Raji (cell line): Measurements from ENCODE around the gene OXT.

Experiments
- POLR2A ChIP-seq: IDR thresholded peaks from 2 replicates; pipeline ENCODE4 v1.6.1; 2011; ENCODE audit warnings: low read depth, low read length, control low read depth; ENCODE audit not compliant: insufficient read depth

Gene OXT

DNA sequence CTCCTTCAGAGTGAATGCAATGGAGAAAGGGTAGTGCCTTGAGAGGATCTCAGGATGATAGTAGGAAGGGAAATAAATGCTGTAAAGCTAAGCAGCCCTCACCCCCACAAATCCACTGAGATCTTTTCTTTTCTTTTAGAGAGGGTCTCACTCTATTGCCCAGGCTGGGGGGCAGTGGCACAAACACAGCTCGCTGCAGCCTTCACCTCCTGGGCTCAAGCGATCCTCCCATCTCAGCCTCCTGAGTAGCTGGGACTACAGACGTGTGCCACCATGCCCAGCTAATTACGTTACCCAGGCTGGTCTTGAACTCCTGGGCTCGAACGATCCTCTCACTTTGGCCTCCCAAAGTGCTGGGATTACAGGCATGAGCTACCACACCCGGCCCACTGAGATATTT lies 29.1 kb downstream of the OXT start:
- no peak for TF ChIP-seq POLR2A

DNA sequence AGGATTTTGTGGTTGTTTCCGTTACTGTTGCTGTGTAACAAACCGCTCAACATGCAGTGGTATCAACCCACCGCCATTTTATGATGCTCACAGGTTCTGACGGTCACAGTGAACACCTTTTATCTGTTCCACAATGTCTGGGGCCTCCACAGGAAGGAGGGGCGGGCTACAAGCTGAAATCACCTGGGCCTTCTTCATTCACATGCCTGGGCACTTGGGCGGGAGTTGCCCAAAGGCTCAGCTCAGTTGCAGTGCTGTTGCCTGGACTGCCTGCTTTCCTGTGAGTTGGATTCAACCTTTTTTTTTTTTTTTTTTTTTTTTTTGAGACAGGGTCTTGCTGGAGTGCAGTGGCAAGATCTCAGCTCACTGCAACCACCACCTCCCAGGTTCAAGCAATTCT lies 29.8 kb downstream of the OXT start:
- TF ChIP-seq POLR2A = no peak

- TF ChIP-seq POLR2A = no peak
These were observed 30.5 kb downstream of the OXT start for GRCh38 chr20:3101737-3102574.

- no peak for TF ChIP-seq POLR2A
These were observed 31.4 kb downstream of the OXT start for GRCh38 chr20:3102575-3103368.

DNA sequence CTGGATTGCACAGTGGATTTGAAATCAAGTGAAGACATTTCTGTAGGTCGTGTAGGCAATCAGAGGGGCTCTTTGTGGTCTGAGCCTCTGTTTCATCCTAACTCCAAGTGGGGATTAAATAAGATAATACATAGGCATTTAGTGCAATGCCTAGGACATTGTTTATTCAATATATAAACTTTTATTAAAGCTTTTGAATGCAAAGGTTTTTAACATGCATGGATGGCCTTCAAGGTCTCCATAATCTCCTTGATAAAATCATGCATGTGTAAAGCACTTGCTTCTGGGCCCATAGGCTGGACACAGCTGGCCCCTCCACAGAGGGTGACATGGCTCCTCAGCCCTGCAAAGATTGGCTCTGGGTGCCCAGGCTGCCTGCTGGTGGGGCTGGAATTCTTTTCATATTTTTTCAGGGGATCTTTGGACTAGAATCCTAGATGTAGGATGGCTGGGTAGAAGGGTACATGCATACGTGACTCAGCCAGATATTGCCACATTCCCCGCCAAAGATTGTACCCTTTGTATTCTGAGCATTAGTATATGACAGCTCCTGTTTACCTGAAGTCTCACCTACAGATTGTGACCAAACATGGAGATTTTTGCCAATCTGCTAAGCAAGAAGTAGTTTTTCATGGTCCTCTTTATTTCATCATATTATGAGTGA lies 32.1 kb downstream of the OXT start:
- TF ChIP-seq POLR2A = no peak

DNA sequence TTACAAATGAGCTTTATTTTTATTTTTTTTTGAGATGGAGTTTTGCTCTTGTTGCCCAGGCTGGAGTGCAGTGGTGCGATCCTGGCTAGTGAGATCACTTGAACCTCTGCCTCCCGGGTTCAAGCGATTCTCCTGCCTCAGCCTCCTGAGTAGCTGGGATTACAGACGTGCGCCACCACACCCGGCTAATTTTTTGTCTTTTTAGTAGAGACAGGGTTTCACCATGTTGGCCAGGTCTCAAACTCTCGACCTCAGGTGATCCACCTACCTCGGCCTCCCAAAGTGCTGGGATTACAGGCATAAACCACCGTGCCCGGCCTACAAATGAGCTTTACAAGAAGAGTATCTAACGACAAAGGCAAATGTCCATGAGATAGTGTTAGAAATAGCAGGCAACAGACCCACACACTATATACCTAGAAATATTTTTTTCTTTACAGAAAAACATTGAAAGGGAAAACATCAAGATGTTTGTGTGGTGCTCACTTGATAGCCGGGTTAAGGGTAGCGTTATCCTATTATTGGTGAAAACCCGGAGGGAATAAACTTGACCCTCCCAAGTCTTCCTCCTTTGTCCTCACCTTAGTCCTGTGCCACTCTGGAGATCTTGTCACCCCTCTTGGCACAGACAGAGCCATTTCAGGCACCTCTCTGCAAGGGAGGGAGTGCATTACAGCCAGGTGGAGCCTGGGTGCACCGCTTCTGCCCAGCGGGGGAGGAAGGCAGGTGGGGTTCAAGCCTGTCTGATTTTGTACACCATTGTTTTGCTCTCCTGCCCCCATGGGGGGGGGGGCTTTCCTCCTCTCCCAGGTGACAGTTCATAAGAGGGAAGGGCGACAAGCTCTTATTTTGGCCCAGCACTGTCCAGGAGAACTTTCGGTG lies 34.1 kb downstream of the OXT start:
- no peak for TF ChIP-seq POLR2A

DNA sequence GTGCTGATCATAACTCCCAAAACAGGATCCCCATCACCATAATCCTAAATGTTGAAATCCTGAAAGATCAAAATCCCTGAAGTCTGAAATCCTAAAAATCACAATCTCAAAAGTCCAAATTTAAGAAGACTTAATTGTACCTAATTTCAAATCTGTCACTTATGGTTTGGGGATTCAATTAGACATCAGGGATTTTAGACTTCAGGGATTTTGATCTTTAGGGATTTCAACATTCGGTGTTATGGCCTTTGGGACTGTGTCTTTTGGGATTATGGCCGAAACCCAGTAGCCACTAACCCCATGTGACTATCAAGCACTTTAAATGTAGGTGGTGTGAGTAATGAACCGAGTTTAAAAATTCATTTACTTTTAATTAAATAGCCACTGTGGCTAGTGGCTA lies 34.8 kb downstream of the OXT start:
- no peak for TF ChIP-seq POLR2A

DNA sequence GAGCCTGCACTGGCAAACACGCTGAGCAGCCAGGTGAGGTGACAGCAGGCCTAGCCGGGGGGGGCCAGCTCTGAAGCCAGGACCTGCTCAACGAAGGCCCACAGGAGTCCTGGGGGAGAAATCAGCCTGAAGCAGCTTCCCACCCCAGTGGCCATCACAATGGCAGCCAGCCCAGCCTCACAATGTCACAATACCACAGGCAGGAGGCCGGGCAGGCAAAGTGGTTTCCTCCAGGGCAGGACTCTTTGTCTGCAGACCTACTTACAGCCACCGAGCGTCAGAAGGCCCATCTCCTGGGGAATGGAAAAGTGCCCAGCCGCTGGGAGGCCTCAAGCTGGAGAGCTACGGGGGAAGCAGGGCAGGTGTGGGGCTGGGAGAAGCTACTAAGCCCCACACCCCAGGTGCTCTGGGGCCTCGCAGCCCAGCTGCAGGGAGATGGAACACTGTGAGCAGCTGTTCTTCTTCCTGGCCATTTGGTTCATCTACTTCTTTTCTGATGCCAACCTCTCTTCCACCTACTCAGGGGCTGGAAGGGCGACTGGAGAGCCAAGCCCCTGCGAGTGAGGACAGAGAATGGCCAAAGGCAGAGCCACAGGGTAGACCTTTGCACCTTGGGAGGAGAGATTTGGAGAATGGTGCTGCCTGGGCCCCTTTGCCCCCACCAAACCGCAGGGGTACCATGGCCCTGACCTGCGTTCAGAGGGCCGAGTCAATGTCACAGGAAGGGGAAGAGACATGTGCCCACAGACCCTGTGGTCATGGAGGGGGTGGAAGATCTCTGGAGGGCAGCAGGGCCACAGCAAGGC lies 35.4 kb downstream of the OXT start:
- TF ChIP-seq POLR2A = no peak

DNA sequence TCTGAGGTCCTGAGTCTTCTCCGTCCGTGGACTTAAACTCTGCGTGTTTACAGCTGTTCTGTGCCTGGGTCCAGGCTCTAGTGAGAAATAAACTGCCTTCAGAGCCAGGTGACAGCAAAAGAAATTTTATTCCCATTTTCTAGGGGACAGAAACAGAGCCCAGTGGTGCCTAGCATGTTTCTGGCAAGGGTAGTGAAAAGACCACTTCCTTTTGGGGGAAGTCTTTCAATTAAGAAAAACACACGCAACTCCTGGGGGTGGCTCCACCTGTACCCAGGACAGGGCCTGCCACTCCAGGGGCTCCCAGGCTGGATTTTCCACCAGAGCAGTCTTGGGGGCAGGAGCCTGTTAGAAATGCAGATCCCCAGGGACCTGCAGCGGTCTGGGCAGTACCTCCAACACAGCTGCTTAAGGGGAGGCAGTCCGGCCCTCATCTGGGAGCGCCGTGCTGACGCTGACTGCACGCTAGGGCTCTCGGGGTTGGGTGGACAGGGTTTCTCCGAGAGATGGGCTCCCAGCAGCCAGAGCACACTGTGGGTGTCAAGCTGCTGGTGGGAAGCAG lies 36.1 kb downstream of the OXT start:
- no peak for TF ChIP-seq POLR2A

DNA sequence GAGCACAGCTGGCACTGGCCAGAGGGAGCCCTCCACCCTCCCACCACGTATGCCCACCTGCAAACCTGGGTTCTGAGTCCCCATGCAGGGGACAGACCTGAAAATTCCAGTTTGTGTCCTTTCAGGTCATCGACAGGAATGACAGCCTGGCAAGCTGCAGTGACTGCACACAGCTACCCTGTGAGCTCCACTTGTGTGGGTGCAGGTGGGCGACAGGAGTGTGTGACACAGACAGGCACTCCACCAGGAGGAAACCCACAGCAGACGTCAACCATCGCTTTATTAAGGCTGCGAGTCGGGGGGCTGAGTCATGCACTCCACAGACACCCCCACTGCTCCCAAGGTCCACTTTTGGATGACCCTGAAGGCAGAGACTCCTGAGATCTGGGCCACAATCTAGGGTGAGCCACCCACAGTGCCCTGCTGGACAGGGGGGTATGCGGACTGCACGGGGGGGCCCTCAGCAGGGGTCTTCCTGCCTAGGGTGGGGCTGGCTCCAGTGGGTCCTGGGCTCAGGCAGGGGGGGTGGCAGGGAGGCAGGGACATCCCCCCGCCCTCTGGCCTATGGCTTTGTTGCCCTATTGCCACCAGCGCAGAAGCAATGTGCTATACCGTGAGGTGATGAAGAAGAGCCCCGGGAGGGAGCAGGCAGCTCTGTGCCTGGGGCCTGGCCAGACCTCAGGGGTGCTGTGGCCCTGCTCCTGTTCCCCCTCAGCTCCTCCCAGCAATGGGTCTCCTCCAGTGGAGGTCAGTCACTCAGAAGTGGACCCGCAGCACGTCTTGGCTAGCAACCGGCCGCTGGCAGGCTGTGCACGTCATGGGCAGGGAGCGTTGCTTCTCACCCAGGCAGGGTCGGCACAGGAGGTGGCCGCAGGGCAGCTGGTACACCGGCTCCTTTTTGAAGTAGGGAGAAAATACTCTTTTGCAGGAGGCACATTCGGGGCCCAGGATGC lies 38.2 kb downstream of the OXT start:
- no peak for TF ChIP-seq POLR2A

GRCh38 chr20:3111507-3111906 lies 40.1 kb downstream of the OXT start:
- no peak for TF ChIP-seq POLR2A

- TF ChIP-seq POLR2A = no peak
These were observed 40.6 kb downstream of the OXT start for GRCh38 chr20:3111995-3112394.
